HG03045 (cell line): Measurements from ENCODE around the gene IVL.

ENCODE experiments used
- ATAC-seq: cut with Tn5 transposase; IDR thresholded peaks from one replicate; pipeline ENCODE4 v1.9.1; 2021; ENCODE audit warnings: mild to moderate bottlenecking, moderate library complexity; ENCODE audit not compliant: unreplicated experiment

Gene IVL, protein sequence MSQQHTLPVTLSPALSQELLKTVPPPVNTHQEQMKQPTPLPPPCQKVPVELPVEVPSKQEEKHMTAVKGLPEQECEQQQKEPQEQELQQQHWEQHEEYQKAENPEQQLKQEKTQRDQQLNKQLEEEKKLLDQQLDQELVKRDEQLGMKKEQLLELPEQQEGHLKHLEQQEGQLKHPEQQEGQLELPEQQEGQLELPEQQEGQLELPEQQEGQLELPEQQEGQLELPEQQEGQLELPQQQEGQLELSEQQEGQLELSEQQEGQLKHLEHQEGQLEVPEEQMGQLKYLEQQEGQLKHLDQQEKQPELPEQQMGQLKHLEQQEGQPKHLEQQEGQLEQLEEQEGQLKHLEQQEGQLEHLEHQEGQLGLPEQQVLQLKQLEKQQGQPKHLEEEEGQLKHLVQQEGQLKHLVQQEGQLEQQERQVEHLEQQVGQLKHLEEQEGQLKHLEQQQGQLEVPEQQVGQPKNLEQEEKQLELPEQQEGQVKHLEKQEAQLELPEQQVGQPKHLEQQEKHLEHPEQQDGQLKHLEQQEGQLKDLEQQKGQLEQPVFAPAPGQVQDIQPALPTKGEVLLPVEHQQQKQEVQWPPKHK

DNA sequence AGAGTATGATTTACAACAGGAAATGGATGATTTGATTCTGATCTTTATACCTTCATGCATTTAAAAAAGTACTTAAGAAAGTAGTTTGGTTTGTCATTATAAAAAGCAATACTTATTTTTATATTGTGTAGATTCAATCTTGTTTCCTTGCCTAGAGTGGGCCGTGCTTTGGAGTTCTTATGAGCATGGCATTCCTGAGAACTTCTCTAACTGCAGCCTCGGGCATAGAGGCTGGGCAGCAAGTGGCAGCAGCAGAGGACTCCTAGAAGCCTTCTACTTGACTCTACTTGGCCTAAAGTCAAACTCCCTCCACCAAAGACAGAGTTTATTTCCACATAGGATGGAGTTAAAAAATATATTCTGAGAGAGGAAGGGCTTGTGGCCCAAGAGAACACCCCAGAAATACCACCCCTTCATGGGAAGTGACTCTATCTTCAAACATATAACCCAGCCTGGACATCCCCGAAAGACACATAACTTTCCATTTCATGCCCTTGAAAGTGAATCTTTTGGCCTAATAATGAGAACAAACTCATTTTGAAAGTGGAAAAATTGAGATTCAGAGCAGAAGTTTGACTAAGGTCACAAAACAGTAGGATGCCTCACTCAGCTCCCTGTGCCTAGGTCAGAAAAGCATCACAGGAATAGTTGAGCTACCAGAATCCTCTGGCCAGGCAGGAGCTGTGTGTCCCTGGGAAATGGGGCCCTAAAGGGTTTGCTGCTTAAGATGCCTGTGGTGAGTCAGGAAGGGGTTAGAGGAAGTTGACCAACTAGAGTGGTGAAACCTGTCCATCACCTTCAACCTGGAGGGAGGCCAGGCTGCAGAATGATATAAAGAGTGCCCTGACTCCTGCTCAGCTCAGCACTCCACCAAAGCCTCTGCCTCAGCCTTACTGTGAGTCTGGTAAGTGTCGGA lies at the start of gene IVL:
IVL (plus strand) TSS at position 861 of the 916 bp plus-strand sequence. CDS start 1,252 bp downstream, outside the sequence.
- no peak for ATAC-seq

GRCh38 chr1:152859696-152860095 lies 48.6 kb upstream of the IVL start, which contains the start of gene LCE7A:
Gene LCE7A (plus strand): TSS chr1:152859996. CDS start chr1:152860698, 702 bp downstream.
- no peak for ATAC-seq

- ATAC-seq: no peak
These were observed 48.2 kb upstream of the IVL start for GRCh38 chr1:152860129-152860528.

DNA sequence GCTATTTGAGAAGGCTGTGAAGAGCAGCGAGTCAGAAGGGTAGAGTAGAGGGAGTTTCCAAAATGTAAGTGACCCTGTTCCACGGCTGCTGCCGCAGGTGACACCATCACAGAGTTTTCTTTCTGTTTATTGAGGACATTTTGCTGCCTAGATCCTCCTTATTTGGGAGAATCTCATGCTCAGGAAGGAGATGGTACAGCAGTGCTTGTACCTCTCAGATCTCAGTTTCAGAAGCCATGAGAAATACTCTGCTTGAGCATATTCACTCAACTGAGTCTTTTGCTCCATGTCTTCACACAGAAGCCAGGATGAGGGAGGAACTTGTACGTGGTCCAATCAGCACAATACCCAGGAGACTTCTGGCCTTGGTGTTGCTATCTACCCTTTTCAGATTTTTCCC lies 47.0 kb upstream of the IVL start:
- ATAC-seq: no peak

- no peak for ATAC-seq
These were observed 43.9 kb upstream of the IVL start for GRCh38 chr1:152864443-152864842.

DNA sequence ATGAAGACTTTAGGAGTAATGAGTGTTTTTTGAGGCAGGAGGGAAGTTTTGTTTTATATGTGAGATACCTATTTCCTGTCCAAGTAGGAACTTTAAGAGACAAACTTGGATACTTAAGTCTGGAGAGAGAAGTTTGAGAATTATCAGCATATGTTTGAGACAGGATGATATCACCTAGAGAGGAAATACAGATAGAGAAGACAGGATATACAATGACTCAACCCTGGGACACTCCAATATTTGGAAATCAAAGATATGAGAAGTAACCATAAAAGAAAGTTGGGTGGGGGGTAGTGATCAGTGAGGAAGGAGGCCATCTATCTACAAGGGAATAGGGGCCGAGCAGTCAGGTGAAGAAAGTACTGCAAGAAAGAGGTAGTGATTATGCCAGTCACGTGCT lies 42.0 kb upstream of the IVL start:
- no peak for ATAC-seq

GRCh38 chr1:152869808-152870419 lies 38.4 kb upstream of the IVL start:
- ATAC-seq: peak; percentile 61

GRCh38 chr1:152870831-152871730 lies 37.3 kb upstream of the IVL start:
- ATAC-seq: no peak

DNA sequence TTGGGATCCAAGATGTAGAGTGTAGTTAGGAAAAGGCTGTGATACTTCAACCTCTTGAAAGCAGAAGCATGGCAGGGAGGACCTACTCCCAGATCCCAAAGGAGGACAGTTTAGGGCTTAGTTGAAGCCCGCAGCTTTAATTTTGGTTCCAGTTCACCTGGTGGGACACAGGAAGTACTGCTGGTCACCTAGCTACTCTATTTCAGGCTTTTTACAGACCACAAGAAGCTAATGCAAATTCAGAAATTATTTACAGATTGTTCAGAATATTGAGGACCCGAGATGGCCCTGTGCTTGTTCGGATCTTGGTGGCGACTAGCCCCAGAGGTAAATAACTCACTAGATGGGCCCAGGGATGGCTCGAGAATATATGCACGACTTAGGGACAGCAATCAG lies 36.6 kb upstream of the IVL start:
- no peak for ATAC-seq

GRCh38 chr1:152873495-152873894 lies 34.9 kb upstream of the IVL start:
- ATAC-seq: no peak

DNA sequence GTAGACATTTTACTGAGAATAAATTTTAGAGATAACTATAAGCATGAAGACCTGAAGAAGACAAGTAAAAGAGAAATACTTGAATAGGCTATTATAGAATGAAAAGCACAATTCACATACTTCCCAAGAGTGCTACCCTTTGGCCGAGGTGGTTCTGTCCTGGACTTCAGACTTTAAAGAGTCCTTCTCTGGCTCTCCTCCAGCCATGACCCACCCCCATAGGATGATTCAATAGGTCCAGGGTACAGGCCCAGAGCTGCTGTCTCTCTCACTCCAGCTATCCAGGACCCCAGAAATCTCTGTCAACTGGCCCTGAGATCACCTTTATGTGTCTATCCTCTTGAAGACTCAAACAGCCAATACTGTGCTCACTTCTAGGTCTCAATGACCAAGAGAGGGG lies 31.5 kb upstream of the IVL start:
- ATAC-seq: no peak

GRCh38 chr1:152878042-152878441 lies 30.3 kb upstream of the IVL start, which contains the start of gene SMCP:
Gene SMCP (plus strand): TSS chr1:152878322. CDS start chr1:152884423, 6,101 bp downstream.
- ATAC-seq: no peak

- no peak for ATAC-seq
These were observed 28.7 kb upstream of the IVL start for GRCh38 chr1:152879559-152880198.

DNA sequence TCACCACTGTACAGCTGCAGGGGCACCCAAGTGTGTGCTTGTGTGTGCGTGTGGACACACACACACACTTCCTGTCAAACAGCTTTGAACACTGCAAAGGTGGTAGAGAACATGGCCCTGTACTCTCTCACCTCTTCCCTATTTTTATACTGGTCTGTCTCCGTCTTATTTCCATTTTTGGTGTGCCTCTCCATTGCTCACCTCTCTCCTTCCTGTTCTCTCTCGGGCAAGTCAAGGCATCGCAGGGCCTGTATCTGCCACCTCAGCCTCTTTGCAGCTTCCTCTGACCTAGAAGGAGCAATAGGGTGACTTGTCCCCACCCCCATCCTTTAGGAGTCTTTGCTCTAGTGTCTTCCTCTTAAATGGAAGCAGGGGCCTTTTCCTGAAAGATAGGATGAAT lies 28.0 kb upstream of the IVL start:
- no peak for ATAC-seq

DNA sequence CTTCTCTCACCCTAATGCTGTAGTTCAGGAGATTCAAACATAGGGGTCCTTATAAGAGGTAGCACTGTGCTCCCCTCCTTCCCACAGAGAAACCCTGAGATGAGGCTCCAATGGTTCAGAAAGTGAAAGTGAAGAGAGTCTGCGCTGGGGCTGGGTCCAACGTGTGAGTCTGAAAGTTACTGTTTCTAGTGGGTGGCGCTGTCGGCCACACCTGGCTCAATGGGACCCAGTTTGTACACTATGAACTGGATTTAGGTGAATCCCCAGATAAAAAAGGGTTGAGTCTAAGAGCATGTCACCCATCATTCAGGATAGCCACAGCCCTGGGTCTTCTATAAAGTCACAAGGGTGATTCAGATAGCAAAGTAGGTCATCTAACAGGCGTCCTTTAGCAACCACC lies 27.4 kb upstream of the IVL start:
- no peak for ATAC-seq

DNA sequence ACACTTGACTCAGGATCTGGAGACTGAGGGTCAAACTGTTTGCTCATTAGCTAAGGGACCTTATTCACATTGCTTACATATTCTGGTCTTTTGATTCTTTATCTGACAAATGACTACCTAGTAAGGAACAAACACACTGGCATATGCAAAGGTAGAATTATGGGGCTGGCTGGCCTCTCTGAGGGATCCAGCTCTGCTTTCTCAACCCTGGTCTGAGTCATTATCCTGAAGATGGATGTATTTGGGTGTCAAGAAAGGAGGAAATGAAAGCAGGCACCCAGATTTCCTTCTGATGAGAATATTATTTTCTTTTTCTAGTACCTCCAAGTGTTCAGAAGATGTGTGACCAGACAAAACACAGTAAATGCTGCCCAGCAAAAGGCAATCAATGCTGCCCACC lies 24.3 kb upstream of the IVL start:
- ATAC-seq: no peak

DNA sequence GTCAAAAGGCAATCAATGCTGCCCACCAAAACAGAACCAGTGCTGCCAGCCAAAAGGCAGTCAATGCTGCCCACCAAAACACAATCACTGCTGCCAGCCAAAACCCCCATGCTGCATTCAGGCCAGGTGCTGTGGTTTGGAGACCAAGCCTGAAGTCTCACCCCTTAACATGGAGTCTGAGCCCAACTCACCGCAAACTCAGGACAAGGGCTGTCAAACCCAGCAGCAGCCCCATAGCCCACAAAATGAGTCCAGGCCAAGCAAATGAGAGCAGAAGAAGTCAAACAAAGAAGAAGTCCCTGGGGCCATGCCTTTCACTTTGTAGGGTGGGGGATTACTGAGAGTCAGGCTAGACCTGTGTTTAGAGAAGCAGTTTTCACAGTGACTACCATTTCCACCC lies 23.8 kb upstream of the IVL start:
- no peak for ATAC-seq

- no peak for ATAC-seq
These were observed 23.3 kb upstream of the IVL start for GRCh38 chr1:152884966-152885624.

GRCh38 chr1:152886085-152886484 lies 22.3 kb upstream of the IVL start:
- ATAC-seq: no peak
